Smooth muscle cell (in vitro differentiated cells): ENCODE results near the gene AP3D1. TPM values are rescaled to one million over a fixed set of nuclear protein-coding genes. Genes with fewer than 3 reads are reported as not detected.
A peak's percentile ranks its signal among the peaks of the same experiment; 100 is the strongest.
"Not testable (repeated sequence)": the region's sequence is repeated elsewhere in the genome, so short reads cannot be mapped to it uniquely, and the experiment has no call there.

Source experiments
- DNase-seq: peaks from one replicate; lab custom pipeline; 2025; ENCODE audit not compliant: unreplicated experiment; lab: John Stamatoyannopoulos, UW
- H2AFZ ChIP-seq: fragments of 200-600 bp; sonication (generic); 2 replicates; pipeline ENCODE4 v1.6.0; 2016; ENCODE audit warnings: antibody characterized with exemption, low read depth, mild to moderate bottlenecking
- H3F3A ChIP-seq: fragments of 200-600 bp; sonication (generic); 2 replicates; pipeline ENCODE4 v1.6.0; 2017; ENCODE audit warnings: antibody characterized with exemption, low read depth
- H3K27ac ChIP-seq: fragments of 200-600 bp; sonication (generic); 2 replicates; pipeline ENCODE4 v1.5.1; 2016; ENCODE audit warnings: low read depth, mild to moderate bottlenecking
- H3K27me3 ChIP-seq: fragments of 200-600 bp; sonication (generic); 2 replicates; pipeline ENCODE4 v1.6.1; 2016; ENCODE audit warnings: low read depth, mild to moderate bottlenecking
- H3K36me3 ChIP-seq: fragments of 200-600 bp; sonication (generic); 2 replicates; pipeline ENCODE4 v1.5.1; 2016; ENCODE audit warnings: low read depth
- H3K4me1 ChIP-seq: fragments of 200-600 bp; sonication (generic); 2 replicates; pipeline ENCODE4 v1.5.1; 2016; ENCODE audit warnings: low read depth
- H3K4me2 ChIP-seq: fragments of 200-600 bp; sonication (generic); 2 replicates; pipeline ENCODE4 v1.6.0; 2016; ENCODE audit warnings: mild to moderate bottlenecking
- H3K4me3 ChIP-seq: fragments of 200-600 bp; sonication (generic); 2 replicates; pipeline ENCODE4 v1.5.1; 2016; ENCODE audit warnings: mild to moderate bottlenecking
- H3K79me2 ChIP-seq: fragments of 200-600 bp; sonication (generic); 2 replicates; pipeline ENCODE4 v1.6.0; 2016; ENCODE audit warnings: low read depth, mild to moderate bottlenecking
- H3K9ac ChIP-seq: fragments of 200-600 bp; sonication (generic); 2 replicates; pipeline ENCODE4 v1.6.0; 2016; ENCODE audit warnings: low read depth
- H3K9me3 ChIP-seq: fragments of 200-600 bp; sonication (generic); replicated peaks from 2 replicates; pipeline ENCODE4 v1.5.1; 2016; ENCODE audit warnings: low read depth
- H4K20me1 ChIP-seq: fragments of 200-600 bp; sonication (generic); 2 replicates; pipeline ENCODE4 v1.6.0; 2016; ENCODE audit warnings: low read depth
- CTCF ChIP-seq: fragments of 200-600 bp; sonication (generic); IDR thresholded peaks from 2 replicates; pipeline ENCODE4 v1.5.1; 2017; ENCODE audit warnings: borderline replicate concordance, mild to moderate bottlenecking, antibody characterized with exemption; ENCODE audit not compliant: insufficient read depth, poor library complexity, severe bottlenecking
- WGBS: methylation state at CpG from one replicate; pipeline ENCODE4 v1.1.7; 2016; ENCODE audit warnings: low lambda C conversion rate; 5-methylcytosine and 5-hydroxymethylcytosine counted together
- polyA plus RNA-seq: library from polyadenylated mRNA; unstranded; fragments of >200 nt; fragmentation: Nextera tagmentation; extraction: Ambion mirVana; gene quantifications from 2 replicates; pipeline ENCODE4 v1.2.1, GENCODE V29; 2016
- total RNA-seq: library from RNA; depleted of rRNA; stranded (reverse); fragments of >200 nt; gene quantifications from 2 replicates; pipeline ENCODE4 v1.2.3, GENCODE V29; 2014

The AP3D1 gene
- total RNA-seq (43.0 and 66.2 TPM in 2 replicates), polyA plus RNA-seq (81.0 and 82.8 TPM in 2 replicates)

DNA sequence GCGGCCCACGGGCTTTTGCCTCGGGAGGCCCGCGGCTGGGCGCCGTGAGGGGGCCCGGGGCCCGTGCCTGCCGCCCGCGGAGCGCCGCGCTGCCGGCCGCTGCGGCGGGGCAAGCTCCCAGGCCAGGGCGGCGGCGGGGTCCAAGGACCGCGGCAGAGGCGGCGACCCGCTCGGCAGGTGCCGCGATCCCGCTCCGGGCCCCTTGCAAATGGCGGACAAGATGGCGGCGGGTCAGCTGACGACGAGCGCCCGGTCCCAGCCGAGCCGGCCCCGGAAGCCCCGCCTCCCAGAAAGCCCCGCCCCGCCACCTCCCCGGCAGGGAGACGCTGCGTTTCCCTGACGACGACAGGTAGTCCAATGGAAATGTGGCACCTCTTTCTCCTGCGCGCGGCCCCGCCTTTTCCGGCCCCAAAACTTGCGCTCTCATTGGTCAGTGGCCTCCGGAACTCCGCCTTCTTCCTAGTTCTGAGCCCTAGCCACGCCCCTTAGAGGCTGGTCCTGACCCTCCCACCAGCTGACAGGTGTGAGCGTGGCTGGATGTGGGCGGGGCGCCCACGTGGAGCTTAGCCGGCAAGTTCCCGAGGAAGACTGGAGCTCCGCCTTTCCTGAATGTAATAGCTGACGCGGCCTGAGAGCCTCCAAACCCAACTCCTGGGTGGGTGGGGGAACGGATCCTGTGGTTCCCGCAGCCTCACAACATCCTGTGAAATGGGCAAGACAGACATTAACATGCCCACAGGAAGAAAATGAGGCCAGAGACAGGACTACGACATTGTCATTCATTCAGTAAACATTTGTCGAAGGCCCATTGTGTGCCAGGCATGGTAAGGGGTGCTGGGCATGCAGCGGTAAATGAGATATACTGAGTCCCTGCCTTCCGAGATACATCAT is at the start of gene AP3D1:
TSS of gene AP3D1 (minus strand) at position 228 of the 891 bp plus-strand sequence. CDS start 232 bp downstream, outside the sequence.
- peaks cover 10% of the 10 kb centered on the region for H3F3A ChIP-seq
- peaks cover 46% of the 10 kb centered on the region for H3K79me2 ChIP-seq
- H3K4me1 ChIP-seq = peaks cover 10% of the 10 kb centered on the region
- H2AFZ ChIP-seq = peak within 1 kb of the TSS; percentile 61
- no peak for TF ChIP-seq CTCF
- peak within 1 kb of the TSS; percentile 96 for H3K9ac ChIP-seq
- no peaks in the 10 kb centered on the region for H3K36me3 ChIP-seq
- WGBS = 5% methylated on average over 41 of the region's 74 CpGs
- peak within 1 kb of the TSS; percentile 91 for H3K4me2 ChIP-seq
- DNase-seq = peak; percentile 98
- no peaks in the 10 kb centered on the region for H3K9me3 ChIP-seq
- H3K27ac ChIP-seq = peak within 1 kb of the TSS; percentile 82
- H4K20me1 ChIP-seq = peaks cover 44% of the 10 kb centered on the region
- no peaks in the 10 kb centered on the region for H3K27me3 ChIP-seq
- peak within 1 kb of the TSS; percentile 96 for H3K4me3 ChIP-seq

DNA sequence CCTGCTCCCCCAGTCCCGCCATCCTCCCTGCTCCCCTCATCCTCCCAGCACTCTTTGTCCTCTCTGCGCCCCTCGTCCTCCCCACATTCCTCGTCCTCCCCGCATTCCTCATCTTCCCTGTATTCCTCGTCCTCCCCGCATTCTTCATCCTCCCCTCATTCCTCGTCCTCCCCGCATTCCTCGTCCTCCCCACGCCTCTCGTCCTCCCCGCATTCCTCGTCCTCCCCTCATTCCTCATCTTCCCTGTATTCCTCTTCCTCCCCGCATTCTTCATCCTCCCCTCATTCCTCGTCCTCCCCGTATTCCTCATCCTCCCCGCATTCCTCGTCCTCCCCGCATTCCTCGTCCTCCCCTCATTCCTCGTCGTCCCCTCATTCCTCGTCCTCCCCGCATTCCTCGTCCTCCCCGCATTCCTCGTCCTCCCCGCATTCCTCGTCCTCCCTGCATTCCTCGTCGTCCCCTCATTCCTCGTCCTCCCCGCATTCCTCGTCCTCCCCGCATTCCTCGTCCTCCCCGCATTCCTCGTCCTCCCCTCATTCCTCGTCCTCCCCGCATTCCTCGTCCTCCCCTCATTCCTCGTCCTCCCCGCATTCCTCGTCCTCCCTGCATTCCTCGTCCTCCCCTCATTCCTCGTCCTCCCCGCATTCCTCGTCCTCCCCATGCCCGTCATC is 49.4 kb upstream of the AP3D1 start:
- H3K4me1 ChIP-seq, H3K27me3 ChIP-seq, H3K36me3 ChIP-seq, H2AFZ ChIP-seq, H3K9ac ChIP-seq, H3K4me2 ChIP-seq, H3K9me3 ChIP-seq, H3F3A ChIP-seq, H3K4me3 ChIP-seq, H3K27ac ChIP-seq, H3K79me2 ChIP-seq, DNase-seq: not testable (repeated sequence)
- H4K20me1 ChIP-seq = peaks cover 60% of the 10 kb centered on the region
- 96% methylated on average over 11 of the region's 50 CpGs for WGBS

- H3K36me3 ChIP-seq = no peaks in the 10 kb centered on the region
- no peak overlapping the region for H3K4me2 ChIP-seq
- H3K4me1 ChIP-seq = no peaks in the 10 kb centered on the region
- no peak overlapping the region for H2AFZ ChIP-seq
- 97% methylated on average over 36 of the region's 37 CpGs for WGBS
- DNase-seq = no peak
- no peak overlapping the region for H3K27ac ChIP-seq
- H3K79me2 ChIP-seq = no peaks in the 10 kb centered on the region
- peaks cover 57% of the 10 kb centered on the region for H4K20me1 ChIP-seq
- no peaks in the 10 kb centered on the region for H3F3A ChIP-seq
- H3K9me3 ChIP-seq = no peaks in the 10 kb centered on the region
- TF ChIP-seq CTCF = no peak
- no peak overlapping the region for H3K9ac ChIP-seq
- H3K4me3 ChIP-seq = no peak overlapping the region
- no peaks in the 10 kb centered on the region for H3K27me3 ChIP-seq
These were observed 48.7 kb upstream of the AP3D1 start for GRCh38 chr19:2199861-2200623.

- DNase-seq = no peak
These were observed 47.8 kb upstream of the AP3D1 start for GRCh38 chr19:2199215-2199614.

More at GRCh38 chr19:2199215-2199614, 47.8 kb upstream of the AP3D1 start:
- Histone ChIP-seq H3F3A (no peaks in the 10 kb centered on the region), H2AFZ (no peak overlapping the region), H3K27me3 (no peaks in the 10 kb centered on the region), H3K4me3 (no peak overlapping the region), H3K9me3 (no peaks in the 10 kb centered on the region), H3K27ac (no peak overlapping the region), H3K9ac (no peak overlapping the region), H3K79me2 (no peaks in the 10 kb centered on the region), H3K4me1 (no peaks in the 10 kb centered on the region), H3K36me3 (no peaks in the 10 kb centered on the region), H3K4me2 (no peak overlapping the region), H4K20me1 (peaks cover 56% of the 10 kb centered on the region)
- TF ChIP-seq CTCF = peak; percentile 22
- 81% methylated on average over 17 of the region's 18 CpGs for WGBS
